ENCODE measurements around the gene PCK1.

The PCK1 gene

GRCh38 chr20:57523782-57524181 is 37.1 kb upstream of the PCK1 start:
- H3K27ac ChIP-seq = no peak overlapping the region
- TF ChIP-seq CTCF (IDR thresholded peaks at IDR 0.05) = no peak
- no peak for TF ChIP-seq ZFX (IDR thresholded peaks at IDR 0.05; ENCODE audit: borderline replicate concordance)

GRCh38 chr20:57524511-57525176 is 36.3 kb upstream of the PCK1 start, which contains the start of gene CTCFL:
TSS of gene CTCFL (minus strand) at chr20:57525140. CDS start at chr20:57524205, 935 bp downstream.
- TF ChIP-seq CTCF (IDR thresholded peaks at IDR 0.05) (no peak), ZFX (IDR thresholded peaks at IDR 0.05; ENCODE audit: borderline replicate concordance) (no peak)
- no peak within 1 kb of the TSS for H3K27ac ChIP-seq

- TF ChIP-seq CTCF (IDR thresholded peaks at IDR 0.05) (no peak), ZFX (IDR thresholded peaks at IDR 0.05; ENCODE audit: borderline replicate concordance) (no peak)
Measured at GRCh38 chr20:57525328-57526086, 35.4 kb upstream of the PCK1 start.

GRCh38 chr20:57526087-57526884 is 34.6 kb upstream of the PCK1 start:
- H3K27ac ChIP-seq = no peak overlapping the region
- TF ChIP-seq ZFX (IDR thresholded peaks at IDR 0.05; ENCODE audit: borderline replicate concordance) (no peak), CTCF (IDR thresholded peaks at IDR 0.05) (peak; percentile 27; the same call in 1 of the 2 replicates)

More at GRCh38 chr20:57525328-57526086, 35.4 kb upstream of the PCK1 start:
- H3K27ac ChIP-seq = no peak overlapping the region

GRCh38 chr20:57526885-57527460 is 33.9 kb upstream of the PCK1 start:
- no peak overlapping the region for H3K27ac ChIP-seq
- TF ChIP-seq ZFX (IDR thresholded peaks at IDR 0.05; ENCODE audit: borderline replicate concordance) (no peak), CTCF (IDR thresholded peaks at IDR 0.05) (no peak)

GRCh38 chr20:57527728-57528127 is 33.2 kb upstream of the PCK1 start:
- no peak overlapping the region for H3K27ac ChIP-seq
- TF ChIP-seq ZFX (IDR thresholded peaks at IDR 0.05; ENCODE audit: borderline replicate concordance) (no peak), CTCF (IDR thresholded peaks at IDR 0.05) (no peak)
